Gastroesophageal sphincter (tissue), 4 donors: ENCODE data around the gene SNUPN. TPM values are rescaled to one million over a fixed set of nuclear protein-coding genes. Genes with fewer than 3 reads are reported as not detected.
A peak's percentile ranks its signal among the peaks of the same experiment; 100 is the strongest.

Experiments used
- ATAC-seq: fragments of 150-250 bp; one replicate; pipeline ENCODE4 v1.9.1; 2016; ENCODE audit warnings: mild to moderate bottlenecking, moderate library complexity
- H3K27ac ChIP-seq, 4 donors: fragments of 200-600 bp; sonication (generic) in 3 of 4; 1 replicate in 3 of 4; 2 replicates in 1 of 4; pipeline ENCODE4 v1.5.1; 2016 to 2019
- H3K27me3 ChIP-seq: fragments of 200-600 bp; sonication (generic); one replicate; pipeline ENCODE4 v1.5.1; 2019
- H3K36me3 ChIP-seq, 2 donors: fragments of 200-600 bp; sonication (generic); one replicate each; pipeline ENCODE4 v1.5.1; 2019; ENCODE audit warnings: control low read depth in 1 of 2
- H3K4me1 ChIP-seq, 3 donors: fragments of 200-600 bp; sonication (generic); 1 replicate in 2 of 3; 2 replicates in 1 of 3; pipeline ENCODE4 v1.5.1; 2016 to 2019; ENCODE audit warnings: control low read depth in 2 of 3
- H3K4me3 ChIP-seq, 2 donors: fragments of 200-600 bp; sonication (generic); one replicate each; pipeline ENCODE4 v1.5.1; 2019; ENCODE audit warnings: mild to moderate bottlenecking in 1 of 2, moderate library complexity in 1 of 2
- H3K9me3 ChIP-seq, 3 donors: fragments of 200-600 bp; sonication (generic); one replicate each; pipeline ENCODE4 v1.5.1; 2017 to 2019; ENCODE audit warnings: control low read depth in 2 of 3
- CTCF ChIP-seq, 4 experiments: fragments of 200-600 bp in 2 of 4; fragments of 450-650 bp in 2 of 4; sonication (generic) in 1 of 4; IDR thresholded peaks; one replicate each; pipeline ENCODE4 v1.5.1; 2017 to 2019; ENCODE audit warnings: antibody characterized with exemption in 4 of 4, mild to moderate bottlenecking in 2 of 4, moderate library complexity in 2 of 4
- EP300 ChIP-seq: sonication (generic); formaldehyde crosslinking; IDR thresholded peaks from one replicate; pipeline ENCODE4 v1.6.1; 2017; ENCODE audit warnings: antibody characterized with exemption, mild to moderate bottlenecking
- POLR2A ChIP-seq, 2 donors: fragments of 450-650 bp; IDR thresholded peaks; one replicate each; pipeline ENCODE4 v1.6.1; 2017; ENCODE audit warnings: antibody characterized with exemption in 2 of 2, mild to moderate bottlenecking in 2 of 2, moderate library complexity in 1 of 2
- POLR2AphosphoS5 ChIP-seq: sonication (generic); formaldehyde crosslinking; IDR thresholded peaks from one replicate; pipeline ENCODE4 v1.6.1; 2017; ENCODE audit warnings: antibody characterized with exemption
- WGBS, 2 donors: methylation state at CpG; one replicate each; pipeline ENCODE4 v1.1.5; 2018; ENCODE audit warnings: low coverage in 1 of 2; 5-methylcytosine and 5-hydroxymethylcytosine counted together
- total RNA-seq, 4 donors: library from RNA; depleted of rRNA; stranded (reverse); fragments of >200 nt; gene quantifications; one replicate each; pipeline ENCODE4 v1.1.0, GENCODE V29; 2016

SNUPN gene
- total RNA-seq, 4 donors from 2014 or later: 18.6 to 27.3 (median 21.0) TPM

GRCh38 chr15:75578948-75579920 is 46.3 kb downstream of the SNUPN start, which contains the start of gene PTPN9:
Gene PTPN9 (minus strand): TSS chr15:75579315. CDS start chr15:75578776, 539 bp downstream.
- ATAC-seq: peak; percentile 88
- TF ChIP-seq POLR2AphosphoS5 (no peak), CTCF (IDR thresholded peaks at IDR 0.05) (peak in 2 of 4 experiments; percentile 26 to 72), EP300 (no peak), POLR2A (IDR thresholded peaks at IDR 0.05) (peak; percentile 46 to 51)
- Histone ChIP-seq H3K4me3 (peak within 1 kb of the TSS; percentile 71 to 97), H3K27me3 (no peaks in the 10 kb centered on the region), H3K27ac (peak within 1 kb of the TSS; percentile 64 to 93 (median 93)), H3K36me3 (no peaks in the 10 kb centered on the region), H3K9me3 (no peaks in the 10 kb centered on the region), H3K4me1 (peaks cover 0 to 39% (median 9%) of the 10 kb centered on the region in 3 donors)
- 4% methylated on average over 13 to 16 of the region's 78 CpGs for WGBS, 2 donors

- ATAC-seq: peak; percentile 65
- H3K27ac ChIP-seq: peak overlapping the region; percentile 64 to 93 (median 93)
- TF ChIP-seq POLR2AphosphoS5 (no peak), CTCF (IDR thresholded peaks at IDR 0.05) (peak in 1 of 4 experiments; percentile 8)
- H3K4me3 ChIP-seq: peak overlapping the region; percentile 71 to 97
- no peaks in the 10 kb centered on the region for H3K9me3 ChIP-seq
- H3K36me3 ChIP-seq: no peaks in the 10 kb centered on the region
- 0 to 2% methylated on average over 4 to 11 of the region's 77 CpGs for WGBS, 2 donors
- H3K4me1 ChIP-seq: peaks cover 0 to 32% (median 9%) of the 10 kb centered on the region in 3 donors
- H3K27me3 ChIP-seq: no peaks in the 10 kb centered on the region
These were observed 47.2 kb downstream of the SNUPN start for GRCh38 chr15:75578173-75578947.

- no peak for ATAC-seq
- no peaks in the 10 kb centered on the region for H3K9me3 ChIP-seq
- 2% methylated on average over 9 to 13 of the region's 13 CpGs for WGBS, 2 donors
- H3K4me3 ChIP-seq: peak overlapping the region; percentile 71 to 97
- H3K27ac ChIP-seq: peak overlapping the region; percentile 64 to 93 (median 93)
- peaks cover 0 to 35% (median 14%) of the 10 kb centered on the region in 3 donors for H3K4me1 ChIP-seq
- no peaks in the 10 kb centered on the region for H3K36me3 ChIP-seq
- H3K27me3 ChIP-seq: no peaks in the 10 kb centered on the region
- TF ChIP-seq EP300 (no peak), POLR2AphosphoS5 (peak; percentile 17)
These were observed 47.9 kb downstream of the SNUPN start for GRCh38 chr15:75577401-75578172.

- Histone ChIP-seq H3K27me3 (no peaks in the 10 kb centered on the region), H3K9me3 (no peaks in the 10 kb centered on the region), H3K27ac (no peak overlapping the region), H3K36me3 (no peaks in the 10 kb centered on the region), H3K4me1 (peaks cover 0 to 40% (median 14%) of the 10 kb centered on the region in 3 donors), H3K4me3 (no peak overlapping the region)
- WGBS, 2 donors: 93 to 98% methylated on average over 4 of the region's 5 CpGs
- no peak for ATAC-seq
- TF ChIP-seq CTCF (IDR thresholded peaks at IDR 0.05) (no peak), EP300 (no peak), POLR2AphosphoS5 (no peak)
These were observed 51.7 kb downstream of the SNUPN start for GRCh38 chr15:75573648-75574384.
